ENCODE results near the gene EML1.

EML1 gene

GRCh38 chr14:99747582-99748330, 45.5 kb upstream of the EML1 start:
- no peak for DNase-seq (ENCODE audit: extremely low spot score)

GRCh38 chr14:99748529-99748928, 44.7 kb upstream of the EML1 start:
- ChIA-PET CTCF (no interaction called here), POLR2A (no interaction called here)
- TF ChIP-seq CTCF (IDR thresholded peaks at IDR 0.05; ENCODE audit: control extremely low read depth, extremely low read depth, low read depth, missing control alignments) = no peak
- DNase-seq (ENCODE audit: extremely low spot score) = no peak

More at GRCh38 chr14:99747582-99748330, 45.5 kb upstream of the EML1 start:
- ChIA-PET POLR2A (no interaction called here), CTCF (interaction anchor here (0.8 to 1.1 kb wide), 2 partner anchors 13 to 18 kb away, joined by 3 read pairs; no protein-coding TSS in a partner anchor)
- no peak for TF ChIP-seq CTCF (IDR thresholded peaks at IDR 0.05; ENCODE audit: control extremely low read depth, extremely low read depth, low read depth, missing control alignments)

GRCh38 chr14:99749142-99749541, 44.1 kb upstream of the EML1 start:
- ChIA-PET POLR2A (no interaction called here), CTCF (interaction anchor here (1.0 kb wide), 1 partner anchor 9 kb away, joined by 3 read pairs; no protein-coding TSS in a partner anchor)
- TF ChIP-seq CTCF (IDR thresholded peaks at IDR 0.05; ENCODE audit: control extremely low read depth, extremely low read depth, low read depth, missing control alignments) = no peak
- DNase-seq (ENCODE audit: extremely low spot score) = no peak

- ChIA-PET CTCF (interaction anchor here (1.0 kb wide), 1 partner anchor 10 kb away, joined by 3 read pairs; no protein-coding TSS in a partner anchor), POLR2A (interaction anchor here (0.6 kb wide), 1 partner anchor 13 kb away, joined by 3 read pairs; no protein-coding TSS in a partner anchor)
- no peak for TF ChIP-seq CTCF (IDR thresholded peaks at IDR 0.05; ENCODE audit: control extremely low read depth, extremely low read depth, low read depth, missing control alignments)
- DNase-seq (ENCODE audit: extremely low spot score) = no peak
Observed at GRCh38 chr14:99749763-99750715, 43.2 kb upstream of the EML1 start.

- ChIA-PET POLR2A (interaction anchor here (0.6 kb wide), 1 partner anchor 14 kb away, joined by 3 read pairs; no protein-coding TSS in a partner anchor), CTCF (interaction anchor here (2.3 kb wide), 1 partner anchor 21 kb away, joined by 9 read pairs; no protein-coding TSS in a partner anchor)
- no peak for DNase-seq (ENCODE audit: extremely low spot score)
- TF ChIP-seq CTCF (IDR thresholded peaks at IDR 0.05; ENCODE audit: control extremely low read depth, extremely low read depth, low read depth, missing control alignments) = no peak
Observed at GRCh38 chr14:99750746-99751450, 42.3 kb upstream of the EML1 start.
